HTERT RPE-1 (cell line): ENCODE results near the gene PMIS2.
"Not testable (repeated sequence)": the region's sequence is repeated elsewhere in the genome, so short reads cannot be mapped to it uniquely, and the experiment has no call there.

Experiments used
- in situ Hi-C: fragments of 300-500 bp; cut with MboI; formaldehyde crosslinking; loops from 4 replicates; pipeline ENCODE4 v1.14.3; 2020; ENCODE audit warnings: low sequenced_read_pairs

PMIS2 gene

GRCh38 chr19:35587321-35587720, 1.3 kb downstream of the PMIS2 start:
- in situ Hi-C loops, result no loop called here

GRCh38 chr19:35590875-35591274, 4.9 kb downstream of the PMIS2 start:
- in situ Hi-C loops, result no loop called here

GRCh38 chr19:35592226-35592625, 6.3 kb downstream of the PMIS2 start:
- in situ Hi-C loops, result no loop called here

- in situ Hi-C loops, result not testable (repeated sequence)
Observed at GRCh38 chr19:35595026-35595425, 9.1 kb downstream of the PMIS2 start.

GRCh38 chr19:35595928-35596327, 10.0 kb downstream of the PMIS2 start:
- in situ Hi-C loops, result no loop called here

GRCh38 chr19:35596366-35596999, 10.5 kb downstream of the PMIS2 start:
- in situ Hi-C loops, result no loop called here

- in situ Hi-C loops, result no loop called here
Observed at GRCh38 chr19:35601971-35602370, 16.0 kb downstream of the PMIS2 start.

GRCh38 chr19:35604436-35604835, 18.5 kb downstream of the PMIS2 start:
- in situ Hi-C loops, result not testable (repeated sequence)

- in situ Hi-C loops, result not testable (repeated sequence)
Observed at GRCh38 chr19:35607170-35607569, 21.2 kb downstream of the PMIS2 start.

GRCh38 chr19:35607661-35608060, 21.7 kb downstream of the PMIS2 start:
- in situ Hi-C loops, result no loop called here

GRCh38 chr19:35608251-35608650, 22.3 kb downstream of the PMIS2 start:
- in situ Hi-C loops, result no loop called here

- in situ Hi-C loops, result no loop called here
Observed at GRCh38 chr19:35609851-35610353, 23.9 kb downstream of the PMIS2 start.

GRCh38 chr19:35612224-35612558, 26.2 kb downstream of the PMIS2 start:
- in situ Hi-C loops, result no loop called here

GRCh38 chr19:35612559-35613321, 26.8 kb downstream of the PMIS2 start, which contains the start of gene HAUS5:
HAUS5 (plus strand) TSS chr19:35612735; CDS start chr19:35612795, 60 bp downstream.
- in situ Hi-C loops, result no loop called here

- in situ Hi-C loops, result no loop called here
Observed at GRCh38 chr19:35613574-35613973, 27.6 kb downstream of the PMIS2 start.

GRCh38 chr19:35615036-35615435, 29.1 kb downstream of the PMIS2 start:
- in situ Hi-C loops, result no loop called here

GRCh38 chr19:35618857-35619256, 32.9 kb downstream of the PMIS2 start:
- in situ Hi-C loops, result no loop called here

- in situ Hi-C loops, result no loop called here
Observed at GRCh38 chr19:35619290-35619923, 33.4 kb downstream of the PMIS2 start.

GRCh38 chr19:35620001-35620400, 34.0 kb downstream of the PMIS2 start:
- in situ Hi-C loops, result no loop called here

GRCh38 chr19:35621708-35622107, 35.7 kb downstream of the PMIS2 start:
- in situ Hi-C loops, result no loop called here

GRCh38 chr19:35622750-35623149, 36.8 kb downstream of the PMIS2 start:
- in situ Hi-C loops, result no loop called here
